Heart right ventricle (tissue), 16 donors: ENCODE data around the gene NARS2. TPM values are rescaled to one million over a fixed set of nuclear protein-coding genes. Genes with fewer than 3 reads are reported as not detected.

Experiments used
- ATAC-seq, 8 donors: fragments of 200-7000 bp; cut with Tn5 transposase; one replicate each; pipeline ENCODE4 v1.9.1; 2020; ENCODE audit warnings: mild to moderate bottlenecking in 8 of 8, moderate library complexity in 8 of 8, moderate number of reproducible peaks in 1 of 8
- DNase-seq, 2 donors: peaks; one replicate each; pipeline ENCODE4 v3.0.0-alpha.2; 2020
- H3K27ac ChIP-seq, 10 donors: fragments of 200-600 bp; sonication (generic) in 2 of 10; one replicate each; pipeline versions ENCODE4 v1.5.0 to v1.8.0; 2020 to 2022; ENCODE audit warnings: mild to moderate bottlenecking in 3 of 10
- H3K27me3 ChIP-seq, 7 donors: fragments of 200-600 bp; one replicate each; pipeline ENCODE4 v1.8.0; 2021 to 2022; ENCODE audit warnings: mild to moderate bottlenecking in 2 of 7
- H3K36me3 ChIP-seq, 9 donors: fragments of 200-600 bp; sonication (generic) in 1 of 9; one replicate each; pipeline versions ENCODE4 v1.5.0 to v1.8.0; 2020 to 2022; ENCODE audit warnings: mild to moderate bottlenecking in 2 of 9
- H3K4me1 ChIP-seq, 9 donors: fragments of 200-600 bp; sonication (generic) in 1 of 9; one replicate each; pipeline versions ENCODE4 v1.5.0 to v1.8.0; 2020 to 2022; ENCODE audit warnings: mild to moderate bottlenecking in 4 of 9
- H3K4me3 ChIP-seq, 10 donors: fragments of 200-600 bp; sonication (generic) in 2 of 10; one replicate each; pipeline versions ENCODE4 v1.5.0 to v1.8.0; 2020 to 2022; ENCODE audit warnings: mild to moderate bottlenecking in 7 of 10, moderate library complexity in 2 of 10
- H3K9me3 ChIP-seq, 11 donors: fragments of 200-600 bp in 10 of 11; sonication (generic) in 2 of 11; one replicate each; pipeline versions ENCODE4 v1.5.0 to v1.8.0; 2013 to 2022; ENCODE audit warnings: mild to moderate bottlenecking in 2 of 11, control low read depth in 1 of 11, moderate library complexity in 1 of 11
- WGBS, 2 donors: extraction: QIAGEN DNeasy Blood & Tissue Kit; methylation state at CpG; one replicate each; pipeline ENCODE4 v1.1.7; 2013; ENCODE audit warnings: inconsistent platforms in 1 of 2; 5-methylcytosine and 5-hydroxymethylcytosine counted together
- intact Hi-C, 10 donors: fragments of 100-400 bp; cut with DNase I; formaldehyde crosslinking; loops; one replicate each; pipeline versions ENCODE4 v1.11.1 to v1.14.2; 2022
- polyA plus RNA-seq, 2 donors: library from polyadenylated mRNA; stranded (reverse); fragments of 200-250 nt; gene quantifications; one replicate each; pipeline ENCODE4 v1.2.3, GENCODE V29; 2013
- total RNA-seq, 10 donors: library from RNA; stranded (reverse); fragmentation: NEBNext Ultra II Directional in 3 of 10; extraction: Animal tissue kit (Norgen Biotek cat#: 25700) in 3 of 10; gene quantifications; one replicate each; pipeline versions ENCODE4 v1.2.1 to v1.2.4, GENCODE V29; 2021 to 2023
- TF ChIP-seq, protein P1 (sequence below), 9 donors: fragments of 200-600 bp; sonication (generic) in 2 of 9; IDR thresholded peaks; one replicate each; pipeline versions ENCODE4 v1.5.0 to v1.8.0; 2021 to 2022; ENCODE audit warnings: antibody characterized with exemption in 9 of 9, mild to moderate bottlenecking in 5 of 9, moderate library complexity in 1 of 9
- donor health status: Arrhythmogenic right ventricular cardiomyopathy.
- donor health status: ischemic (EF 13 %, LVEDD 7.1; RV severe dilation, severe dysfunction).
- donor health status: healthy with polysubstance abuse.
- donor health status: DM: no; HTN: yes; CAD: no.
- donor health status: DM: no; HTN: no; CAD: no.
- donor health status: ischemic (EF 25% LVEDD 6.9; RV normal size, moderate dysfunction).
- donor health status: ischemic (EF 25% LVEDD 5.7; RV mildly dilated, moderate dysfunction).
- donor health status: healthy.
- donor health status: DM: yes; HTN: yes; CAD: no.
- donor health status: Ischemic cardiomyopathy.
- donor health status: ischemic (EF 35%, LVEDD 5.7; RV mildly dilated, moderate dysfunction).
- donor health status: nonischemic (EF 11% LVEDD 7.7; RV severe dilation, severe dysfunction).
- donor health status: DM: yes; HTN: yes; CAD: no.
- donor health status: PGD.
- donor health status: ischemic (EF 29% LVEDD 5.4; RV normal size, mild dysfunction).
- donor health status: nonischemic (EF 23%, LVEDD 6.1; RV moderate dilation, normal function).

NARS2 gene
- total and polyA plus RNA-seq, 12 donors: 12.4 to 20.1 (median 16.7) TPM

GRCh38 chr11:78444726-78445125 lies 129.9 kb downstream of the NARS2 start:
- Histone ChIP-seq H3K27me3 (no peaks in the 10 kb centered on the region), H3K4me1 (no peaks in the 10 kb centered on the region), H3K9me3 (no peaks in the 10 kb centered on the region), H3K27ac (no peak overlapping the region), H3K4me3 (no peak overlapping the region), H3K36me3 (peaks cover 0 to 32% (median 14%) of the 10 kb centered on the region in 9 donors)
- intact Hi-C loops: no loop called here
- ATAC-seq (no peak), DNase-seq (no peak)
- 91 to 100% methylated on average over 1 of the region's 1 CpG for WGBS, 2 donors
- TF ChIP-seq, protein P1, sequence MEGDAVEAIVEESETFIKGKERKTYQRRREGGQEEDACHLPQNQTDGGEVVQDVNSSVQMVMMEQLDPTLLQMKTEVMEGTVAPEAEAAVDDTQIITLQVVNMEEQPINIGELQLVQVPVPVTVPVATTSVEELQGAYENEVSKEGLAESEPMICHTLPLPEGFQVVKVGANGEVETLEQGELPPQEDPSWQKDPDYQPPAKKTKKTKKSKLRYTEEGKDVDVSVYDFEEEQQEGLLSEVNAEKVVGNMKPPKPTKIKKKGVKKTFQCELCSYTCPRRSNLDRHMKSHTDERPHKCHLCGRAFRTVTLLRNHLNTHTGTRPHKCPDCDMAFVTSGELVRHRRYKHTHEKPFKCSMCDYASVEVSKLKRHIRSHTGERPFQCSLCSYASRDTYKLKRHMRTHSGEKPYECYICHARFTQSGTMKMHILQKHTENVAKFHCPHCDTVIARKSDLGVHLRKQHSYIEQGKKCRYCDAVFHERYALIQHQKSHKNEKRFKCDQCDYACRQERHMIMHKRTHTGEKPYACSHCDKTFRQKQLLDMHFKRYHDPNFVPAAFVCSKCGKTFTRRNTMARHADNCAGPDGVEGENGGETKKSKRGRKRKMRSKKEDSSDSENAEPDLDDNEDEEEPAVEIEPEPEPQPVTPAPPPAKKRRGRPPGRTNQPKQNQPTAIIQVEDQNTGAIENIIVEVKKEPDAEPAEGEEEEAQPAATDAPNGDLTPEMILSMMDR (IDR thresholded peaks at IDR 0.05): no peak

DNA sequence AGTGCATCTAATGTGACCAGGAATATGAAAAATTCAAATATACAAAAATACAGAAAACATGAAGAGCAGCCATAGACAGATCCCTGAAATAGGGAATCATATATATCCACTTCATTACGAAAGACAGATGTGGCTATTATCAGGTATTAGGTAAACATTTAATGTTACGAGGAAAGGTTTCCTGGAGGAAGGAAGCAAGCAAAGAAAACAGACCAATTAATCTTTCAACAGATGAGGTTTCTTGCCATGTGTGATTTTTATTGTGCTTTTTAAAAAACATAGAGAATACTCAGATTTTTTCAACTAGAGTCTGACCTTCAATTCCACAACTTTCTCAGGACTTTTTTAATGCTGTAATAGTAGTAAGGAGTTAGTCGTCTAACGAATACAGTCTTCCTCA lies 132.7 kb downstream of the NARS2 start:
- Histone ChIP-seq H3K36me3 (peaks cover 0 to 32% (median 14%) of the 10 kb centered on the region in 9 donors), H3K9me3 (no peaks in the 10 kb centered on the region), H3K27me3 (no peaks in the 10 kb centered on the region), H3K4me1 (no peaks in the 10 kb centered on the region), H3K4me3 (no peak overlapping the region), H3K27ac (no peak overlapping the region)
- intact Hi-C loops: no loop called here
- TF ChIP-seq, protein P1 (IDR thresholded peaks at IDR 0.05): no peak
- WGBS, 2 donors: 84 to 87% methylated on average over 4 of the region's 4 CpGs
- ATAC-seq: no peak
- DNase-seq: no peak

DNA sequence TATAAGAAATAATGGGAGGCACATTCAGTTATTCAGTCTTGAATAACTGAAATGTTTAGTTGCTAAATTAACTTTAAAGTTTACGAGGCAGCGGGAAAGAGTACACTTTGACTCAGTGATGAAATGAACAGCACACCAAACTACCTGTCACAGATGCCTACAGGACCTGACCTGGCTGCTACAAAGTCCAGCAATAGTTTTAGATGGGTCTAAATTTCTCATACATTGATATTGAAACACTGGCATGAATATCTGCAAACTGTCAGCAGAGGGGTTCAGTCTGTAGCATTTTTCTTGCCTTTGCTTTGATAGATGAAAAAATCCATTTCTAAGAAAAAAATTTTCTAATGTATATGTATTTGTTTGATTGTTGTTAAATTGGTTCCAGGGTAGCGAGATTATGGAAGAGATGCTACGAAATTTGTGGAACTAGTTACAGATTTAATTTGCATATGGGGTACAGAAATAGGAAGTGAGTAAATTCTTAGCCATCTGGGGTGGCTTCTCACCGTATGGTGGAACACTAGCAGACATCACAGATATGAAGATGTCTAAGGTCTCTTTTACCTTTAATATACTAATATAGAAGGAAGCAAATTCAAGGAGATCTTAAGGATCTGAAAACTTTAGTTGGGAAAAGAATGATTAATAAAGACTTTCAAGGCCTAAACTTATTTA lies 136.2 kb downstream of the NARS2 start:
- 70% methylated on average over 5 of the region's 5 CpGs for WGBS, 2 donors
- DNase-seq: no peak
- Histone ChIP-seq H3K27ac (no peak overlapping the region), H3K36me3 (peaks cover 0 to 30% (median 14%) of the 10 kb centered on the region in 9 donors), H3K9me3 (no peaks in the 10 kb centered on the region), H3K4me1 (peaks cover 0 to 2% (median 0%) of the 10 kb centered on the region in 9 donors), H3K4me3 (no peak overlapping the region), H3K27me3 (no peaks in the 10 kb centered on the region)
- no peak for ATAC-seq
- TF ChIP-seq, protein P1 (IDR thresholded peaks at IDR 0.05): no peak
- intact Hi-C loops: no loop called here

DNA sequence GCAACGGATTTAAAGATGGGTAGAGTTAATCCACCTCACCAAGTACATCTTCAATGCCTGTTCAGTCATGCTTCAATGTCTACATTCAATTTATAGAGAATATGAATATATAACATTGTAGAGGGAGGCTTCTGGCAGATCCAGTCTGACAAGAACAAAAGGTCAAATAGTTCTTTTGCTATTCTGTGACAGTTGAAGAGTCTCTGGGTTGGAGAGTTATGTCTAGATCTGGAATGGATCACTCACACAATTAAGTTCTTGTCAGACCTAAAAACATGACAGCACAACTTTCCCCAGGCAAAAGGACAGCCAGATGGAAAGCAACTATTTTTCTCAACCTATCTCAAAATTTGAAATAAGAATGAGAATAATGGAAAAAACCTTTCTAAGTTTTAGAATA lies 141.7 kb downstream of the NARS2 start:
- no peaks in the 10 kb centered on the region for H3K27me3 ChIP-seq
- peaks cover 0 to 22% (median 0%) of the 10 kb centered on the region in 9 donors for H3K4me1 ChIP-seq
- no peak for DNase-seq
- intact Hi-C loops: no loop called here
- ATAC-seq: peak in 5 of 8 donors; percentile 37 to 59 (median 52)
- no peak overlapping the region for H3K4me3 ChIP-seq
- H3K27ac ChIP-seq: peak overlapping the region in 5 of 10 donors; percentile 4 to 35 (median 10)
- peaks cover 0 to 8% (median 0%) of the 10 kb centered on the region in 9 donors for H3K36me3 ChIP-seq
- TF ChIP-seq, protein P1 (IDR thresholded peaks at IDR 0.05): no peak
- 45 to 68% methylated on average over 1 of the region's 1 CpG for WGBS, 2 donors
- no peaks in the 10 kb centered on the region for H3K9me3 ChIP-seq
